ENCODE measurements around the gene TMEM39B. TPM values are rescaled to one million over a fixed set of nuclear protein-coding genes. Genes with fewer than 3 reads are reported as not detected.
A peak's percentile ranks its signal among the peaks of the same experiment; 100 is the strongest.
"Not testable (repeated sequence)": the region's sequence is repeated elsewhere in the genome, so short reads cannot be mapped to it uniquely, and the experiment has no call there.

TMEM39B gene
- polyA plus RNA-seq (ENCODE audit: insufficient read length in 4 of 4): 10 to 100 TPM; 17.9 to 25.5 (median 20.4) TPM

GRCh38 chr1:32072622-32073298 lies at the start of gene TMEM39B:
TMEM39B (plus strand) TSS chr1:32072939; CDS start chr1:32073048, 109 bp downstream.
- DNase-seq (ENCODE audit: low read depth in 4 of 4, low spot score in 2 of 4): peak; percentile 87 to 95 (median 92)

- DNase-seq (ENCODE audit: low read depth in 4 of 4, low spot score in 2 of 4): no peak
Measured at GRCh38 chr1:32023351-32023750, 49.4 kb upstream of the TMEM39B start.

GRCh38 chr1:32025515-32025914 lies 47.2 kb upstream of the TMEM39B start:
- no peak for DNase-seq (ENCODE audit: low read depth in 4 of 4, low spot score in 2 of 4)

GRCh38 chr1:32028746-32029145 lies 44.0 kb upstream of the TMEM39B start:
- no peak for DNase-seq (ENCODE audit: low read depth in 4 of 4, low spot score in 2 of 4)

GRCh38 chr1:32031578-32032274 lies 41.0 kb upstream of the TMEM39B start:
- DNase-seq (ENCODE audit: low read depth in 4 of 4, low spot score in 2 of 4): no peak

GRCh38 chr1:32032275-32032615 lies 40.5 kb upstream of the TMEM39B start:
- no peak for DNase-seq (ENCODE audit: low read depth in 4 of 4, low spot score in 2 of 4)

GRCh38 chr1:32035119-32035518 lies 37.6 kb upstream of the TMEM39B start:
- DNase-seq (ENCODE audit: low read depth in 4 of 4, low spot score in 2 of 4): no peak

- no peak for DNase-seq (ENCODE audit: low read depth in 4 of 4, low spot score in 2 of 4)
Measured at GRCh38 chr1:32040711-32041110, 32.0 kb upstream of the TMEM39B start.

- no peak for DNase-seq (ENCODE audit: low read depth in 4 of 4, low spot score in 2 of 4)
Measured at GRCh38 chr1:32042330-32042729, 30.4 kb upstream of the TMEM39B start.

- no peak for DNase-seq (ENCODE audit: low read depth in 4 of 4, low spot score in 2 of 4)
Measured at GRCh38 chr1:32044234-32044633, 28.5 kb upstream of the TMEM39B start.

- DNase-seq (ENCODE audit: low read depth in 4 of 4, low spot score in 2 of 4): no peak
Measured at GRCh38 chr1:32045772-32046171, 27.0 kb upstream of the TMEM39B start.

GRCh38 chr1:32047701-32048100 lies 25.0 kb upstream of the TMEM39B start:
- DNase-seq (ENCODE audit: low read depth in 4 of 4, low spot score in 2 of 4): no peak

GRCh38 chr1:32048440-32048839 lies 24.3 kb upstream of the TMEM39B start:
- no peak for DNase-seq (ENCODE audit: low read depth in 4 of 4, low spot score in 2 of 4)

- no peak for DNase-seq (ENCODE audit: low read depth in 4 of 4, low spot score in 2 of 4)
Measured at GRCh38 chr1:32051706-32052105, 21.0 kb upstream of the TMEM39B start.

GRCh38 chr1:32052887-32053286 lies 19.9 kb upstream of the TMEM39B start:
- DNase-seq (ENCODE audit: low read depth in 4 of 4, low spot score in 2 of 4): no peak

- DNase-seq (ENCODE audit: low read depth in 4 of 4, low spot score in 2 of 4): no peak
Measured at GRCh38 chr1:32055416-32055815, 17.3 kb upstream of the TMEM39B start.

GRCh38 chr1:32056598-32056997 lies 16.1 kb upstream of the TMEM39B start:
- no peak for DNase-seq (ENCODE audit: low read depth in 4 of 4, low spot score in 2 of 4)

GRCh38 chr1:32060914-32061313 lies 11.8 kb upstream of the TMEM39B start:
- no peak for DNase-seq (ENCODE audit: low read depth in 4 of 4, low spot score in 2 of 4)

- DNase-seq (ENCODE audit: low read depth in 4 of 4, low spot score in 2 of 4): no peak
Measured at GRCh38 chr1:32062867-32063230, 9.9 kb upstream of the TMEM39B start.

GRCh38 chr1:32063261-32063681 lies 9.5 kb upstream of the TMEM39B start:
- DNase-seq (ENCODE audit: low read depth in 4 of 4, low spot score in 2 of 4): no peak

GRCh38 chr1:32065613-32066488 lies 6.9 kb upstream of the TMEM39B start:
- DNase-seq (ENCODE audit: low read depth in 4 of 4, low spot score in 2 of 4): not testable (repeated sequence)
